Erythroblast (primary cell): ENCODE data around the gene UAP1L1.

Experiments used
- GATA1 ChIP-seq: IDR thresholded peaks from 2 replicates; pipeline ENCODE4 v1.6.1; 2011; ENCODE audit warnings: low read depth, mild to moderate bottlenecking, control low read depth, low read length, moderate library complexity
- POLR2A ChIP-seq: IDR thresholded peaks from 2 replicates; pipeline ENCODE4 v1.6.1; 2011; ENCODE audit warnings: mild to moderate bottlenecking, low read length

- TF ChIP-seq POLR2A = no peak
- no peak for TF ChIP-seq GATA1
Measured at GRCh38 chr9:137037483-137037882, 39.8 kb upstream of the UAP1L1 start.
